Femur (tissue), 1 donor: ENCODE measurements around the gene KCNK1.
"Not testable (repeated sequence)": the region's sequence is repeated elsewhere in the genome, so short reads cannot be mapped to it uniquely, and the experiment has no call there.

Source experiments
- DNase-seq: peaks from one replicate; pipeline ENCODE4 v3.0.0-alpha.2; 2017

Gene KCNK1

DNA sequence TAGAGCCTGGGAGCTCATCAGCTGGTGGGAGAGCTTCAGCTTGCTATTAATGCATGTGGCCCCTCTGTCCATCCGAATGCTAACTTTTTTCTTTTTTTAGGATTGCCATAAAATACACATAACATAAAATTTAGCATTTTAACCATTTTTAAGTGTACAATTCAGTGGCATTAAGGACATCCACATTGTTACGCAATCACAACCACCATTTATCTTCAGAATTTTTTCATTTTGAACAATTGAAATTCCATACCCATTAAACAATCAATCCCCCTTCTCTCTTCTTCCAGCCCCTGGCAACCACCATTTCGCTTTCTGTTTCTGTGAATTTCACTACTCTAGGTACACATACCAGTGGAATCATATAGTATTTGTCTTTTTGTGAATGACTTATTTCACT, 4.9 kb upstream of the KCNK1 start:
- no peak for DNase-seq

GRCh38 chr1:233609926-233610325, 4.0 kb upstream of the KCNK1 start:
- no peak for DNase-seq

DNA sequence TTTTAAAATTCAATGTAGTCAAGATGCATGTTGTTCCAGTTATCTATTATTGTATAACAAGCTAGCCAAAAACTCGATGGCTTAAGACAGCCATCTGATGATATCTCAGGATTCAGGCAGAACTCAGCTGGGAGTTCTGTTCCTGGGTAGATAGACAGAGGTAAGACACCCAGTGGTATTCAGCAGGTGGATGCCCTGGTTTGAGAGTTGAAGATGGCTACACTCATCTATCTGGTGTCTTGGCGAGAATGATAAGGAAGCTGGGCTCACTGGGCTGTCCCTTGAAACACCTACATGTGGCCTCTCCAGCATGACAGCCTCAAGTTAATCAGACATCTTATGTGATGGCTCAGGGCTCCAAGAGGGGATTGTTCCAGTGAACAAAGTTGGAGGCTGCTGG, 3.3 kb upstream of the KCNK1 start:
- DNase-seq = no peak

DNA sequence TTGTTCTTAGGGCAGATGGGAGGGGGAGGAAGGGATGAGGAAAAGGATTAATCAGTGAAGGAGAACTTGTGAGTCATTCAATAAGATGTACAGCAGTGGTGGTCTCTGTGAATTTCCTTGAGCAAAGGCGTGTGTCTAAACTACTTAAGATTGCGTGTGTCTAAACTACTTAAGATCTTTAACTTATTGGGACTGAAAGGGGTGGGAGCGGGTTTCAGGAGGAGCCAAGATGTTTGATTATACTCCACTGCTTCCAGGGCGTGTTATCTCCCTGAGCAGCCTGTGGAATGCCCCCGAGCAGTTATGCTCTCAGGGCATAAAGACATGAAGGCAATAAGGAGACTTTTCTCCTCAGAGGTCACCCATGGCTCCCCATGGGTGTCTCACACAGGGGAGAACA, 2.5 kb upstream of the KCNK1 start:
- DNase-seq = not testable (repeated sequence)

DNA sequence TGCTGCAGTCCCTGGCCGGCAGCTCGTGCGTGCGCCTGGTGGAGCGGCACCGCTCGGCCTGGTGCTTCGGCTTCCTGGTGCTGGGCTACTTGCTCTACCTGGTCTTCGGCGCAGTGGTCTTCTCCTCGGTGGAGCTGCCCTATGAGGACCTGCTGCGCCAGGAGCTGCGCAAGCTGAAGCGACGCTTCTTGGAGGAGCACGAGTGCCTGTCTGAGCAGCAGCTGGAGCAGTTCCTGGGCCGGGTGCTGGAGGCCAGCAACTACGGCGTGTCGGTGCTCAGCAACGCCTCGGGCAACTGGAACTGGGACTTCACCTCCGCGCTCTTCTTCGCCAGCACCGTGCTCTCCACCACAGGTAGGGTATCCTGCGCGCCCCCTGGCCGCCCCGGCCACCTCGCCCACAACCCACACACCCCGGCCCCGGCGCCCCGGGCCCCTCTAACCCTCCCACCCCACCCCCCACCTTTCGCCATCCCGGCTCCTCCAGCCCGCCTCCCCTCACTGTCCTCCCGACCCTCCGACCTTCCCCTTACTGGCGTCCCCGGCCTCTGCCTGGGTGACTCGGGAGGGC, 352 bp downstream of the KCNK1 start:
- DNase-seq = peak; percentile 66

- peak; percentile 24 for DNase-seq
These were observed 1.0 kb downstream of the KCNK1 start for GRCh38 chr1:233614743-233615521.

- DNase-seq = no peak
These were observed 1.7 kb downstream of the KCNK1 start for GRCh38 chr1:233615571-233615970.

DNA sequence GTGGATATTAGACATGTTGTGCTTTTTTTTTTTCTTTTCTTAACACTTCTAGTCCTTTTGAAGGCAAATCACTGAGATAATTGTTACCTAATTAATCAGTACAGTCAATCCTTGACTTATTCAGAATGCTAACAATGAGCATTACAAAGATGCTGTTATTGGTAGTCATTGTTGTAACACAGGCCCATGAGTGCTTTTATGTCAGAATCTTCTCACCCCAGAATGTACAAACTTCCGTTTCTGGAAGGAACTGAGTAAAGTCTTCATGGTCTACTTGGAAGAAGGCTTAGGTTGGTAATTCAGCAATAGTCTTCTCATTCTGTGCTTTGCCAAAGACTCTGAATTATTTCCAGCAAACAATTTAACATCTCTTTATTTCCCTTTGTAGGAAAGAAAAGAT, 3.1 kb downstream of the KCNK1 start:
- no peak for DNase-seq

GRCh38 chr1:233619414-233619813, 5.5 kb downstream of the KCNK1 start:
- DNase-seq = not testable (repeated sequence)

- DNase-seq = no peak
These were observed 6.2 kb downstream of the KCNK1 start for GRCh38 chr1:233620065-233620464.

DNA sequence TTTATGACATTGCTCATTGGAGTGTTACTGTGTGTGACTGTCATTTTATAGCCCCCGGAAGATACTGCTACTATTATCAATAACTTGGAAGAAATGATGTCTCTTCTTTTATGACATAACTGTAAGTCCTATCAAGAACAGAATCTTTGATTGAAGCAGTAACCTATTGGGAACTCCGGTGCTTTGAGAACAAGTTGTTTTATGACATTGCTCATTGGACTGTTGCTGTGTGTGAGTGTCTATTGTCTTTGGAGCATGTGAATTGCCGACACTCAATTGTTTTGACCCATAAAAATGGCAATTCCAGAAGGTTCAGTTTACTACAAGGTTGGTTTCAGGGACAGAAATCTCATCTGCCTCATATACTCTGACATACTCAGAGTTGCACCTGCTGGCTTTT, 8.0 kb downstream of the KCNK1 start:
- no peak for DNase-seq

DNA sequence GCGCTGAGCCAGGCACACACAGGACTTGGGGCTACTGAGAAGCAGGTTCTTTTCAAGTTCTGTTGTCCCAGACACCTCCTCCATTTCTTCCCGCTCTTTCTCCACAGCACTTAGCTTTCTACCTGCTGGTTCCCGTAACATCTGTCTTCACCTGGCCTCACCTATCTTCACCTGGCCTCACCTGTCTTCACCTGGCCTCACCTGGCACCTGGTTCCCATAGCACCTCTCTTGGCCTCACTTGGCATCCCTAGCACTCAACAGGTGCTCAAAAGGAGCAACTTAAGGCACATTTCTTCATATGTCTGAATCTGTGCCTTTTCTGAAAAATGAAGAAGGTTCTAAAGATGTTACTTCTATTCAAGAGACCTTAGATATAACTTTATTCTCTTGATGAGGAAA, 10.4 kb downstream of the KCNK1 start:
- no peak for DNase-seq

GRCh38 chr1:233625087-233625486, 11.2 kb downstream of the KCNK1 start:
- no peak for DNase-seq

DNA sequence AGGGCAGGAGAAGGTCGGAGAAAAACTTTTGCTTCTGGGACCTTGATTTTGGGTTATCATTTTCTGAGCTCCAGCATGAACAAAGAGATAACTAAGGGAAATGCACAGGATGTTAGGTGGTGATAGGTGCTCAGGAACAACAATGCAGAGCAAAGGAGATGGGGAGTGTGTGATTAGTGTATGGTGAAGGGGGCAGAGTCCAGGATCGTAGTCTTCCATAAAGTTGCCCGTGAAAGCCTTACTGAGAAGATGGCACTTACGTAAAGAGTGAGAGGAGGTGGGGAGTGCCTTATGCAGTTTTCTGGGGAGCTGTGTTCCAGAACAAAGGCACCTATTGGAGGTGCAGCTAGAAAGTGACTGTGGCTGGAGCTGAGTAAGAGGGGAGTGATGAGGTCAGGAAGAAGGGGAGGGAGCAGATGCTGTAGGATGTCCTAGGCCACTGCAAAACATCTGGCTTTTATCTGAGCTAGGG, 11.6 kb downstream of the KCNK1 start:
- no peak for DNase-seq

DNA sequence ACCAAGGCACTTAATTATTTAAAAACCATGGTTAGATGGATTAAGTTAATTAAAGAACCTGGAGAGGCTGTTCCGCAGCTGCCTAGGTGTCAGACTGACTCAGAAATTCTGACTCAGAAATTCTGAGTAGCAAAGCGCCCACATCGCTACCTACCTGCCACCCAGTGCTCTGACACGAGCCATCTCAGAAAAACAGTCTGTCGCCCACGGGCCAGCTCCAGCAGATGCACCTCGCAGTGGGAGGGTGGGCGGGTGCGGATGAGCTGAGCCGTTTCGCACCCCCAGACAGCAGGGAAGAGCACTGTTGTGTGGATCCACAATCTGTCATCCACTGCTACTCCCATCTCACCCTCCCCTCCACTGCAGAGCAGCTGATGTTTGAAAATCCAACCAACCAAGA, 13.5 kb downstream of the KCNK1 start:
- no peak for DNase-seq

DNA sequence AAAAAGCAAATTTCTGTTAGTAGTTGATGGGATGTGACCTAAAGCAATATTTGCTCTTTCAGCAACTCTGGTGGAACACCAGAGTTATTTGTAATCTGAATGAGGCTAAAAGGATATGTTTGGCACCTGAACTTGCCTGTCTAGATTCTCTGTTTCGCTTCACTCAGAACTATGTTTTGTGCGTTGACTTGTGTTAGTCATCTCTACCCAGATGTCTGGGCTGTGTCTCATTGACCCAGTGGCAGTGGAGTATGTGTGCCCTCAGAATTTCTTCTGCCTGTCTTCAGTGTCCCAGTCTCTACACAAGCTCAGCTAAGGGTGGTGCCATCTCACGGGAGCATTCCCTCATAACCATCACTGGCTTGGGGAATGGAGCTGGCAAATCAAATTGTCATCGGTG, 13.9 kb downstream of the KCNK1 start:
- no peak for DNase-seq

GRCh38 chr1:233629305-233629935, 15.5 kb downstream of the KCNK1 start:
- DNase-seq = no peak

GRCh38 chr1:233631810-233632405, 18.0 kb downstream of the KCNK1 start:
- no peak for DNase-seq

- DNase-seq = no peak
These were observed 18.5 kb downstream of the KCNK1 start for GRCh38 chr1:233632436-233632835.

DNA sequence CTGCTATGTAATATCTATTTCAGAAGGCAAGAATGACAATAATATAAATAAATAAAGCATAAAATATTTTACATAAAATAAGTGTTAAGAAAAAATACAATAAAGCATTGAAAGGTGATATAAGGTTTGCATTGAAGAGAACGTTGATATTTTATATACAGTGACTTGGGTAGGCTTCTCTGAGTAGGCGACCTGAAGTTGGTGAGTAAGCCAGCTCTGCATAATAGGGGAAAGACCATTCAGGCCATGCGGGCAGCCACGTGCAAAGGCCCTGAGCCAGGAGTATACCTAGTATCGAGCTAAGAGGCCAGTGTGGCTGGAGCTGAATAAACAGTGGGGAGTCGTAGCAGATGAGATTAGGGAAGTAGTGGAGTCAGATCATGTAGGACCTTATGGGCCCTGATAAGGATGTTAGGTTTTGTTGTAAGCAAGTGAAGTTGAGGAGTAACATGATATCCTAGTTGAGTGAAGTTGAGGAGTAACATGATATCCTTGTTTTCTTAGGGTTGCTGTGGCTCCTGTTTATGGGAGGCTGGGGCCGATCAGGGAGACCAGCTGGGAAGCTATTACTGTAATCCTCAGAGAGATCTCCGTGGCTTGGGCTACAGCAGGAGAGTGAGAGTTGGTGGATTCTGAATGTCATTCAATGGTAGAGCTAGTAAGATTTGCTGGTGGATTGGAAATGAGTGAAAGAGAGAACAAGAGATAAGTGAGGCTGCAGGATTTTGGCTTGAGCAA, 22.0 kb downstream of the KCNK1 start:
- no peak for DNase-seq

DNA sequence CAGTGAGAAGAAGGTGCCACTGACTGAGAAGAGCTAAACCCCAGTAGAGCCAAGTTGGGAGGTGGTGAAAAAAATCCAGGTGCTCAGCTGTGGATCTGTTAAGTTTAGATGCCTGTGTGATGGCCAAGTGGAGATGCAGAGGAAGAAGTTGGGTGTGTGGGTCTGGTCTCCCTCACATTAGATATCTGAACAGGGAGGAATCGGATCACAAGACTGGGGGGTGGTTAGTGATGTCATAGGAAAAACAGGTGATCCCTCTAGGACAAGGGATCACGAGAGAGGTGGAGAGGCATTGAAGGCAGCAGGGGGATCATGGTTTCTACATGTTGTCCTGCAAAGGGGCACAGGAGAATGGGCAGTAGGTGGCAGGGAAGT, 22.6 kb downstream of the KCNK1 start:
- DNase-seq = no peak

GRCh38 chr1:233638513-233638912, 24.6 kb downstream of the KCNK1 start:
- no peak for DNase-seq

- no peak for DNase-seq
These were observed 25.7 kb downstream of the KCNK1 start for GRCh38 chr1:233639611-233640010.
